ENCODE data around the gene GANAB.

- TF ChIP-seq POLR2AphosphoS5 (IDR thresholded peaks at IDR 0.05; ENCODE audit: low read depth, low read length) (no peak; the same call in 1 of the 2 replicates), POLR2A (IDR thresholded peaks at IDR 0.05; ENCODE audit: low read depth, low read length) (no peak; the same call in 1 of the 2 replicates), PAX5 (IDR thresholded peaks at IDR 0.05; ENCODE audit: insufficient read depth, low read length, severe bottlenecking) (no peak), TAF1 (IDR thresholded peaks at IDR 0.05; ENCODE audit: low read depth, low read length) (no peak), SPI1 (IDR thresholded peaks at IDR 0.05; ENCODE audit: low read depth, low read length) (no peak)
These were observed 54.1 kb downstream of the GANAB start for GRCh38 chr11:62592146-62592815.

All from GM12891 (cell line).